DND-41 (cell line): ENCODE data around the gene DDC.
"Not testable (repeated sequence)": the region's sequence is repeated elsewhere in the genome, so short reads cannot be mapped to it uniquely, and the experiment has no call there.

Source experiments
- ATAC-seq: fragments of 200-7000 bp; cut with Tn5 transposase; 3 replicates; pipeline ENCODE4 v1.9.1; 2021; ENCODE audit warnings: low read depth; ENCODE audit not compliant: insufficient read depth
- DNase-seq: peaks from one replicate; pipeline ENCODE4 v3.0.0-alpha.2; 2020
- H2AFZ ChIP-seq: 2 replicates; pipeline ENCODE4 v1.6.0; 2012; ENCODE audit warnings: low read depth, low read length
- H3K27ac ChIP-seq: 2 replicates; pipeline ENCODE4 v1.5.1; 2012; ENCODE audit warnings: low read length, inconsistent platforms
- H3K27me3 ChIP-seq: fragments of 200-600 bp; sonication (generic); 2 replicates; pipeline ENCODE4 v1.6.0; 2012; ENCODE audit warnings: low read length, mild to moderate bottlenecking, inconsistent platforms; ENCODE audit not compliant: insufficient read depth, poor library complexity
- H3K36me3 ChIP-seq: 2 replicates; pipeline ENCODE4 v1.5.1; 2012; ENCODE audit warnings: low read length, inconsistent platforms; ENCODE audit not compliant: insufficient read depth
- H3K4me1 ChIP-seq: 2 replicates; pipeline ENCODE4 v1.5.1; 2012; ENCODE audit warnings: mild to moderate bottlenecking, low read length; ENCODE audit not compliant: insufficient read depth
- H3K4me2 ChIP-seq: 2 replicates; pipeline ENCODE4 v1.6.0; 2012; ENCODE audit warnings: mild to moderate bottlenecking, moderate library complexity, low read length, inconsistent platforms; ENCODE audit not compliant: insufficient read depth
- H3K4me3 ChIP-seq, 2 experiments: fragments of 200-600 bp in 1 of 2; shearing (Covaris generic) in 1 of 2; 2 replicates each; pipeline ENCODE4 v1.5.1; 2012 to 2016; ENCODE audit warnings: inconsistent platforms in 2 of 2, low read length in 2 of 2, mild to moderate bottlenecking in 2 of 2, low read depth in 1 of 2, moderate library complexity in 1 of 2
- H3K79me2 ChIP-seq: 2 replicates; pipeline ENCODE4 v1.6.0; 2012; ENCODE audit warnings: low read length, inconsistent platforms; ENCODE audit not compliant: insufficient read depth
- H3K9ac ChIP-seq: 2 replicates; pipeline ENCODE4 v1.6.0; 2012; ENCODE audit warnings: low read depth, mild to moderate bottlenecking, inconsistent platforms, low read length, moderate library complexity
- H3K9me3 ChIP-seq: 2 replicates; pipeline ENCODE4 v1.5.1; 2012; ENCODE audit warnings: low read length, moderate library complexity, mild to moderate bottlenecking, inconsistent platforms; ENCODE audit not compliant: insufficient read depth, severe bottlenecking
- H4K20me1 ChIP-seq: 2 replicates; pipeline ENCODE4 v1.6.0; 2012; ENCODE audit warnings: low read length; ENCODE audit not compliant: insufficient read depth
- CTCF ChIP-seq: IDR thresholded peaks from 2 replicates; pipeline ENCODE4 v1.5.1; 2012; ENCODE audit warnings: borderline replicate concordance, low read length, moderate library complexity, mild to moderate bottlenecking; ENCODE audit not compliant: poor library complexity, severe bottlenecking; ENCODE audit errors: extremely low read depth
- EZH2 ChIP-seq: IDR thresholded peaks from 3 replicates; pipeline ENCODE4 v1.6.1; 2012; ENCODE audit warnings: borderline replicate concordance, low read depth, mild to moderate bottlenecking, moderate library complexity, low read length, inconsistent platforms; ENCODE audit not compliant: severe bottlenecking

DDC gene

GRCh38 chr7:50553973-50554372 is 11.2 kb downstream of the DDC start:
- no peak overlapping the region for H3K4me3 ChIP-seq
- ATAC-seq, result no peak

DNA sequence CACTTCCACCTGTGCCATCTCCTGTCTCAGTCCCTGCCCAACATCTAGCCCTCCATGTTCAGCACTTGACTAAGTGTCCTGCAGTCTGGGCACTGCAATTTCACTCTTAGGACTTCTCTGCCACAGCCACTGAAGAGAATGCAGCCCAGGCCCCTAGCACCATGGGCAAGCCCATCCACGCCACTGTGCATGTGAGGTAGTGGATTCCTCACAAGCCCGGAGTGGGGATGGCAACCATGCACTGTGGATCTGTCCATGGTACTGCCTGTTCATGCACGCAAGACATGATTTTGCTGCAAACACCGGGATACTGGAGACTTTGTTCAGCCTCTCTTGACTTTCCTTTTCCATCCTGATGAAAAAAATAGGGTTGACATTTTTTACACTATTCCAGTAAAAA is 12.3 kb downstream of the DDC start:
- no peak overlapping the region for H3K4me3 ChIP-seq
- H3K27ac ChIP-seq, result no peak overlapping the region
- DNase-seq, result peak; percentile 48
- H3K4me2 ChIP-seq, result no peak overlapping the region
- no peaks in the 10 kb centered on the region for H3K36me3 ChIP-seq
- H4K20me1 ChIP-seq, result no peaks in the 10 kb centered on the region
- no peaks in the 10 kb centered on the region for H3K79me2 ChIP-seq
- no peak overlapping the region for H2AFZ ChIP-seq
- peaks cover 6% of the 10 kb centered on the region for H3K27me3 ChIP-seq
- H3K4me1 ChIP-seq, result no peaks in the 10 kb centered on the region
- H3K9me3 ChIP-seq, result no peaks in the 10 kb centered on the region
- peak; percentile 74 for ATAC-seq
- TF ChIP-seq EZH2, result no peak
- TF ChIP-seq CTCF, result no peak
- H3K9ac ChIP-seq, result no peak overlapping the region

More at GRCh38 chr7:50553973-50554372, 11.2 kb downstream of the DDC start:
- no peaks in the 10 kb centered on the region for H3K36me3 ChIP-seq
- DNase-seq, result no peak
- no peaks in the 10 kb centered on the region for H3K79me2 ChIP-seq
- H3K27ac ChIP-seq, result no peak overlapping the region
- TF ChIP-seq EZH2, result no peak
- TF ChIP-seq CTCF, result no peak
- H4K20me1 ChIP-seq, result no peaks in the 10 kb centered on the region
- no peak overlapping the region for H3K4me2 ChIP-seq
- no peaks in the 10 kb centered on the region for H3K9me3 ChIP-seq
- H3K4me1 ChIP-seq, result no peaks in the 10 kb centered on the region
- no peak overlapping the region for H2AFZ ChIP-seq
- H3K27me3 ChIP-seq, result peaks cover 11% of the 10 kb centered on the region
- no peak overlapping the region for H3K9ac ChIP-seq

DNA sequence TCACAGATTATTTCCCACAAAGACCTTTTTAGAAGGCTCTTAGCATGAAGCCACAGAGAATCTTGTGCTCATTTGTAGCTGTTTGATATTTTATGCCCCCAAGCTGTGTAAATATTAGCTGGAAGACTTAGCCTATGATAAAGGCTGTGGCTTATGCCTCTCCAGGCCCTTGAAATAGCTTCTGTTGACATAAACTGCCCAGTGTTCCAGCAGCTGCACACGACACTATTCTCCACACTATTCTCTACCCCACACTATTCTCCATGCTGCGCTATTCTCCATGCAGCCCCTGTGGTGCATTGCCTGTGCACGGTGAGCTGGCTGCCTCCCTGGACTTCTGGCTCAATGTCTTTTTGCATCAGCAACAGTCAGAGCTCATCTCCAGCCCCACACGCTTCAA is 13.1 kb downstream of the DDC start:
- H3K27ac ChIP-seq, result no peak overlapping the region
- no peak for DNase-seq

DNA sequence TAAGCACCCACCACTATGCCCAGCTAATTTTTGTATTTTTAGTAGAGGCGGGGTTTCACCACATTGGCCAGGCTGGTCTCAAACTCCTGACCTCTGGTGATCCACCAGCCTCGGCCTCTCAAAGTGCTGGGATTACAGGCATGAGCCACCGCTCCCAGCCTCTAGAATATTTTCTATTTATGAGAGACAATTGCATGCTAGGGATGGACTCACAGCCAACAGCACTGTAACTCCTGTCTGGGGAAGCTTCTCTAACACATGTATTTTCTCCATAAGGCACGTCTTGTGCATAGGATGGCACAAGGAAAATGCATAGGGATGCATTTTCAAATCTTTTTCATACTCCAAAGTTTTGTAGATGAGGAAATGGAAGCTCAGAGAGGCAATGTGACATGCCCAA is 19.6 kb downstream of the DDC start:
- ATAC-seq, H3K4me2 ChIP-seq, H3K9ac ChIP-seq: not testable (repeated sequence)

More for the DNA sequence above, 13.1 kb downstream of the DDC start:
- Histone ChIP-seq H3K4me1 (no peaks in the 10 kb centered on the region), H2AFZ (no peak overlapping the region), H3K9me3 (no peaks in the 10 kb centered on the region), H3K79me2 (no peaks in the 10 kb centered on the region), H3K27me3 (peaks cover 6% of the 10 kb centered on the region), H4K20me1 (no peaks in the 10 kb centered on the region), H3K4me2 (no peak overlapping the region), H3K36me3 (no peaks in the 10 kb centered on the region), H3K9ac (no peak overlapping the region), H3K4me3 (no peak overlapping the region)
- no peak for ATAC-seq
- TF ChIP-seq EZH2 (no peak), CTCF (no peak)

More for the DNA sequence above, 19.6 kb downstream of the DDC start:
- not testable (repeated sequence) for H3K4me3 ChIP-seq, H3K36me3 ChIP-seq, H3K9me3 ChIP-seq, DNase-seq, H2AFZ ChIP-seq, H3K27me3 ChIP-seq, H3K4me1 ChIP-seq, H3K27ac ChIP-seq, H3K79me2 ChIP-seq, H4K20me1 ChIP-seq
